ENCODE data around the gene ZNF384.

ZNF384 gene

DNA sequence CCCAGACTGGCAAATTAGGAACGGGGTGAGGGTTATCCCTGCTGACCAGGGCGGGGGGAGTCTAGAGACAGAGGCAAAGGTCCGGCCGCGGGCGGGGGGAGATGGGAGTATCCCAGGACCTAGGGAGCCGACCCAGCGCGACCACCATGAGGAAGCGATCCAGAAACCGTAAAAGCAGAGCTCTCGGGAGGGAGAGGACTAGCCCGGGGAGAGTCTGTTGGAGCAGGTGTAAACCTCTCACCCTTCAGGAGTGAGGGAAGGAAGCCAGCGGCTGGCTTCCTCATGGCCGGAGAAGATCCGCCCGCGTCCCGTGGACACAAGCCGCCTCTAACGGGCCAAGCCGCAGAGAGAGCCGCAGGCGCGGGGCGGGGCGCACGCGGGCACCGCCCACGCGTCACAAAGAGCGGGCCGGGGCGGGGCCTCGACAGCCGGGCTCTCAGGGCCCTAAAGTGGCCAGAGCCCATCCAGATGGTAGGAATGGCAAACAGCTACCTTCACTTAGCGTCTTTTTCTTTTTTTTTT is 42.0 kb downstream of the ZNF384 start, which contains the start of gene ACRBP:
ACRBP (minus strand) TSS at position 350 of the 522 bp plus-strand sequence; CDS start at position 284, 66 bp downstream.
- Histone ChIP-seq H3K4me3 (ENCODE audit: control insufficient read depth in 1 of 7, extremely low read depth in 1 of 7, insufficient read depth in 4 of 7, low read depth in 2 of 7, low read length in 6 of 7) (peak within 1 kb of the TSS; percentile 14 to 91 (median 77)), H3K36me3 (ENCODE audit: control insufficient read depth in 4 of 4, insufficient read depth in 4 of 4, low read length in 3 of 4) (peaks cover 11 to 32% (median 24%) of the 10 kb centered on the region in 4 experiments), H3K27ac (ENCODE audit: insufficient read depth in 1 of 2, low read depth in 1 of 2, low read length in 2 of 2, poor library complexity in 1 of 2, severe bottlenecking in 2 of 2) (peak within 1 kb of the TSS in 1 of 2 experiments; percentile 73), H3K9me3 (ENCODE audit: control extremely low read depth in 1 of 5, control insufficient read depth in 4 of 5, insufficient read depth in 2 of 5, low read depth in 1 of 5, low read length in 4 of 5) (peaks cover 0 to 32% (median 0%) of the 10 kb centered on the region in 5 experiments), H3K4me1 (ENCODE audit: control extremely low read depth in 1 of 4, control insufficient read depth in 4 of 4, insufficient read depth in 4 of 4, low read length in 3 of 4) (peaks cover 3 to 29% (median 15%) of the 10 kb centered on the region in 4 experiments), H3K27me3 (replicated peaks in 2 of 5; ENCODE audit: control insufficient read depth in 4 of 5, insufficient read depth in 5 of 5, low read length in 4 of 5) (no peaks in the 10 kb centered on the region)
- CTCF ChIA-PET: interaction anchor here (0.7 to 6.5 kb wide), 6 partner anchors 10 to 62 kb away, joined by 3 to 69 read pairs (median 4); partner anchors contain the start of gene LPAR5
- under 1% methylated on average over 35 of the region's 38 CpGs for WGBS (ENCODE audit: insufficient coverage)
- peak; percentile 51 to 71 (median 65) for DNase-seq
- POLR2A ChIA-PET: interaction anchor here (0.5 kb wide), 1 partner anchor 108 kb away, joined by 5 read pairs; no protein-coding TSS in a partner anchor

DNA sequence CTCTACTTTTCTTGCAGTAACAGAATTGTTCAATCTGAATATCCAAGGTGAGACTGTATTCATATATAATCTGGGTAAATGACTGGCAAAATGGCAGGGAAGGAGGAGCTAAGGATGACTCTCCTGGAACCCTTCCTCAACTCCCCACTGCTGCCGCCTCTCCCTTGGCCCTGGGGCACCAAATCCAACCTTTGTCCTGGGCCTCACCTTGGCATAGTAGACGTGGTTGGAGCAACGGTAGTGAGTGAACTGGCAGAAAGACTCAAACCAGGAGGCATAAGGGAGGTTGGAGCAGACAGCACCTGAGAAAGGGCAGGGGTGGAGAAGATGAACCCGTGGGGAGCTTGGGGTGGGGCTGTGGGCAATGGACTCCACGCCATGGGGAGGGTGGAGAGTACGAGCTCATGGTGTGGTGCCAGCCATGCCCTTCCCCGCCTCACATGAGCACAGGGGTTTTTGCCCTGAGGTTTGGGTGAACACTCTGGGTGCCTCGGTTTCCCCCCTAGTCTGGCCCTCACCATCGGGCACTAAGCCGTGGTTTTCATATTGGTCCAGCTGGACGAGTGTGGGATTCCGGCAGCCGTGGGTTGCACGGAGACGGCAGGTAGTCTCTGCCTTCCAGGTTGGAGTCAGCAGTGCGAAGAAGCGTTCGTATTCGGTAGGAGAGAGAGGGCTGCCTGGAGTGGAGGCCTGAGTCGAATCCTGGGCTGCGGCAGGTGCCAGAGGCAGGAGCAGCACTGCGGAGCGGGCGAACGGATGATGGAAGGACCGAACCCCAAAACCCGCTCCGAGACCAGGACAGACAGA is 42.7 kb downstream of the ZNF384 start:
- DNase-seq: no peak
- CTCF ChIA-PET: interaction anchor here (1.3 to 6.5 kb wide), 5 partner anchors 11 to 61 kb away, joined by 3 to 69 read pairs (median 4); partner anchors contain the start of gene LPAR5
- peaks cover 3 to 29% (median 15%) of the 10 kb centered on the region in 4 experiments for H3K4me1 ChIP-seq (ENCODE audit: control extremely low read depth in 1 of 4, control insufficient read depth in 4 of 4, insufficient read depth in 4 of 4, low read length in 3 of 4)
- H3K9me3 ChIP-seq (ENCODE audit: control extremely low read depth in 1 of 5, control insufficient read depth in 4 of 5, insufficient read depth in 2 of 5, low read depth in 1 of 5, low read length in 4 of 5): peaks cover 0 to 32% (median 0%) of the 10 kb centered on the region in 5 experiments
- peak overlapping the region; percentile 14 to 91 (median 77) for H3K4me3 ChIP-seq (ENCODE audit: control insufficient read depth in 1 of 7, extremely low read depth in 1 of 7, insufficient read depth in 4 of 7, low read depth in 2 of 7, low read length in 6 of 7)
- peak overlapping the region in 1 of 2 experiments; percentile 73 for H3K27ac ChIP-seq (ENCODE audit: insufficient read depth in 1 of 2, low read depth in 1 of 2, low read length in 2 of 2, poor library complexity in 1 of 2, severe bottlenecking in 2 of 2)
- peaks cover 11 to 27% (median 21%) of the 10 kb centered on the region in 4 experiments for H3K36me3 ChIP-seq (ENCODE audit: control insufficient read depth in 4 of 4, insufficient read depth in 4 of 4, low read length in 3 of 4)
- no peaks in the 10 kb centered on the region for H3K27me3 ChIP-seq (replicated peaks in 2 of 5; ENCODE audit: control insufficient read depth in 4 of 5, insufficient read depth in 5 of 5, low read length in 4 of 5)
- POLR2A ChIA-PET: no interaction called here
- 64% methylated on average over 26 of the region's 28 CpGs for WGBS (ENCODE audit: insufficient coverage)

DNA sequence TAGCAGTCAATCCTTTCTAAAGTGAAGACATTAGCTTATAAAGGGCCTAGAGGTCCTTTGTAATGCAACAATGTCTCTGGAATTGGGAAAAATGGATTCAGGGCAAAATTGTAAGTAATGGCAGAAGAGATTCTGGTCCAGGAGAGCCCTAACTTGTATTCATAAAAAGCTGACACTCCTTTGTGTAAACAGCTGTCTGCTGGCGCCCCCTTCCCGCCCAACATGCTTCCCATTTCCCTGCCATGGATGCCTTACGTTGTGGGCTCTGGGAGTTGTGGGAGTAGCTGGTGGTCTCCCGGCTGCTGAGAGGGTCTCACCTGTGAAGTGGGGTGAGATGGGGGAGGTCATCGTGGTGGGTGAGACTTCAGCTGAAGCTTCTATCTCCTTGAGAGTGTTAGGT is 44.3 kb downstream of the ZNF384 start:
- Histone ChIP-seq H3K27ac (ENCODE audit: insufficient read depth in 1 of 2, low read depth in 1 of 2, low read length in 2 of 2, poor library complexity in 1 of 2, severe bottlenecking in 2 of 2) (no peak overlapping the region), H3K4me3 (ENCODE audit: control insufficient read depth in 1 of 7, extremely low read depth in 1 of 7, insufficient read depth in 4 of 7, low read depth in 2 of 7, low read length in 6 of 7) (peak overlapping the region in 2 of 7 experiments; percentile 42 to 54), H3K36me3 (ENCODE audit: control insufficient read depth in 4 of 4, insufficient read depth in 4 of 4, low read length in 3 of 4) (peaks cover 2 to 13% (median 7%) of the 10 kb centered on the region in 4 experiments), H3K27me3 (replicated peaks in 2 of 5; ENCODE audit: control insufficient read depth in 4 of 5, insufficient read depth in 5 of 5, low read length in 4 of 5) (no peaks in the 10 kb centered on the region), H3K4me1 (ENCODE audit: control extremely low read depth in 1 of 4, control insufficient read depth in 4 of 4, insufficient read depth in 4 of 4, low read length in 3 of 4) (peaks cover 3 to 29% (median 17%) of the 10 kb centered on the region in 4 experiments), H3K9me3 (ENCODE audit: control extremely low read depth in 1 of 5, control insufficient read depth in 4 of 5, insufficient read depth in 2 of 5, low read depth in 1 of 5, low read length in 4 of 5) (peaks cover 0 to 34% (median 0%) of the 10 kb centered on the region in 5 experiments)
- POLR2A ChIA-PET: no interaction called here
- WGBS (ENCODE audit: insufficient coverage): 85% methylated on average over 5 of the region's 5 CpGs
- CTCF ChIA-PET: interaction anchor here (0.7 to 6.5 kb wide), 13 partner anchors 10 to 299 kb away, joined by 3 to 69 read pairs (median 4); partner anchors contain the start of genes C12orf57, COPS7A, LPAR5 and RNU7-1
- no peak for DNase-seq

DNA sequence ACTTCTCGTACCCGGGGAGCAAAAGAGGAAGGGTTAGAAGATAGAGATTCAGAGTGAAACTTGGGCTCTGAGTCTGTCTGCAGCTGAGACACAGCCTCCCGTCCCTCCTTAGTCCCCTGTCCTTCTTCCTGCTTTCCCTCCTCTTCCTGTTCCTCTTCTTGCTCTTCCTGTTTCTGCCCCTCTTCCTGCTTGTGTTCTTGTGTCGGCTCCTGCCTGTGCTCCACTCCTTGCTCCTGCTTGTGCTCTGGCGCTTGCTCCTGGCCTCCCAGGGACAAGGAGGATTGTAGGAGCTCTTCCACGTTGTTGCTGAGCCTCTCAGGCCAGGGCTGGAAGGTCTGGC is 44.9 kb downstream of the ZNF384 start:
- H3K36me3 ChIP-seq (ENCODE audit: control insufficient read depth in 4 of 4, insufficient read depth in 4 of 4, low read length in 3 of 4): peaks cover 2 to 13% (median 6%) of the 10 kb centered on the region in 4 experiments
- peak overlapping the region in 1 of 2 experiments; percentile 47 for H3K27ac ChIP-seq (ENCODE audit: insufficient read depth in 1 of 2, low read depth in 1 of 2, low read length in 2 of 2, poor library complexity in 1 of 2, severe bottlenecking in 2 of 2)
- CTCF ChIA-PET: interaction anchor here (0.8 to 6.5 kb wide), 12 partner anchors 10 to 82 kb away, joined by 3 to 69 read pairs (median 5); partner anchors contain the start of gene LPAR5
- H3K27me3 ChIP-seq (replicated peaks in 2 of 5; ENCODE audit: control insufficient read depth in 4 of 5, insufficient read depth in 5 of 5, low read length in 4 of 5): no peaks in the 10 kb centered on the region
- 19% methylated on average over 6 of the region's 6 CpGs for WGBS (ENCODE audit: insufficient coverage)
- peak in 1 of 3 donors; percentile 27 for DNase-seq
- H3K9me3 ChIP-seq (ENCODE audit: control extremely low read depth in 1 of 5, control insufficient read depth in 4 of 5, insufficient read depth in 2 of 5, low read depth in 1 of 5, low read length in 4 of 5): peaks cover 0 to 34% (median 0%) of the 10 kb centered on the region in 5 experiments
- POLR2A ChIA-PET: interaction anchor here (0.5 kb wide), 1 partner anchor 26 kb away, joined by 3 read pairs; no protein-coding TSS in a partner anchor
- peak overlapping the region in 5 of 7 experiments; percentile 9 to 65 (median 50) for H3K4me3 ChIP-seq (ENCODE audit: control insufficient read depth in 1 of 7, extremely low read depth in 1 of 7, insufficient read depth in 4 of 7, low read depth in 2 of 7, low read length in 6 of 7)
- H3K4me1 ChIP-seq (ENCODE audit: control extremely low read depth in 1 of 4, control insufficient read depth in 4 of 4, insufficient read depth in 4 of 4, low read length in 3 of 4): peaks cover 3 to 36% (median 22%) of the 10 kb centered on the region in 4 experiments

DNA sequence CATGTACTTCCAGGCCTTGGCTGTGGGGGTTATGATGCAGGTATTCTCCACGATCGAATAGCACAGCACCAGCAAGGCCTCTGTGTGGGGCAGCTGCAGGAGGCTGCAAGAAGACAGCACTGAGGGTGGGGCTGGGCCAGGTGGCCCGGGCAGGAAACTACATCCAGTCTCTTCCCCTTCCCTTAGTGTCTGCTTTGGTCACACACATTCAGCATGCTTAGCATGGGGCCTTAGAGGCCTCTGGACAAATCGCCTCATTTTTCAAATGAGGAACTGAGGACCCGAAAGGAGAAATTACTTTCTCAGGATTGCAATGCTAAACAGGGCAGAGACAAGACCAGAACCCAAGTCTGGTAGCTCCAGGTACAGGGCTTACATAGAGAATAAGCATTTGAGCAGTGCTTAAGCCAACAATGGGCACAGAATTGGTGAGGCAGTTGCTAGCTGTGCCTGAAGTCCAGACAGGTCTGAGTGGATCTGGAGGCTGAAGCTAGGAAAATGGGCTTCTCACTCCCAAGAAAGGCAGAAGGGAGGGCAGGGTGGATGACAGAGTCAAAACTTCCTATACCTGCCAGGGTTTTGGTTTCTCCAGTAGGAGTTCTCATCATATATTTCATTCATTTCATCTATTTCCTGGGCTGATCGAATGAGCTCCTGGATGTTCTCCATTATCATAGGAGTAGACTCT is 45.5 kb downstream of the ZNF384 start:
- Histone ChIP-seq H3K27me3 (replicated peaks in 2 of 5; ENCODE audit: control insufficient read depth in 4 of 5, insufficient read depth in 5 of 5, low read length in 4 of 5) (no peaks in the 10 kb centered on the region), H3K36me3 (ENCODE audit: control insufficient read depth in 4 of 4, insufficient read depth in 4 of 4, low read length in 3 of 4) (peaks cover 2 to 13% (median 6%) of the 10 kb centered on the region in 4 experiments), H3K27ac (ENCODE audit: insufficient read depth in 1 of 2, low read depth in 1 of 2, low read length in 2 of 2, poor library complexity in 1 of 2, severe bottlenecking in 2 of 2) (no peak overlapping the region), H3K4me3 (ENCODE audit: control insufficient read depth in 1 of 7, extremely low read depth in 1 of 7, insufficient read depth in 4 of 7, low read depth in 2 of 7, low read length in 6 of 7) (peak overlapping the region in 4 of 7 experiments; percentile 42 to 65 (median 52)), H3K9me3 (ENCODE audit: control extremely low read depth in 1 of 5, control insufficient read depth in 4 of 5, insufficient read depth in 2 of 5, low read depth in 1 of 5, low read length in 4 of 5) (peaks cover 0 to 34% (median 0%) of the 10 kb centered on the region in 5 experiments), H3K4me1 (ENCODE audit: control extremely low read depth in 1 of 4, control insufficient read depth in 4 of 4, insufficient read depth in 4 of 4, low read length in 3 of 4) (peaks cover 3 to 41% (median 27%) of the 10 kb centered on the region in 4 experiments)
- CTCF ChIA-PET: interaction anchor here (1.1 to 6.5 kb wide), 10 partner anchors 9 to 52 kb away, joined by 3 to 69 read pairs (median 6); partner anchors contain the start of gene LPAR5
- peak in 1 of 3 donors; percentile 19 for DNase-seq
- 81% methylated on average over 5 of the region's 6 CpGs for WGBS (ENCODE audit: insufficient coverage)
- POLR2A ChIA-PET: interaction anchor here (0.5 to 0.6 kb wide), 2 partner anchors 26 to 34 kb away, joined by 3 to 6 read pairs; no protein-coding TSS in a partner anchor

DNA sequence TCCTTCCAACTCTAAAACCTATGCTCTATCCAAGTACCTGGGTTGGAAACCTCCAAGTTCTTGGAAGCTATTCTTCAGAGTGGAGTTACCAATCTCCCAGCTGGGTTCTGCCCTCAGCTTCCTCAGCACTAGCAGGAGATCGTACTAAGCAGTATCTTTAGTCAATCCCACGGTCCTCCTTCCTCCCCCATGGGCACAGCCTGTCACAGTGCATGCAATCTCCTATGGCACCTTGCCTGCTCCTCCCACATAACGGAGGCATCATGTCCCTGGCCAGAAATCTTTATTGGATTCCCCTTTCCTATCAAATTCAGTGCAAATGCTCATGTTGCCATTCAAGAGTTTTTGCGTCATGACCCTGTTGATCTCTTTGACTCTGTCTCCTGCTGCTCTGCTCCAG is 48.0 kb downstream of the ZNF384 start:
- Histone ChIP-seq H3K4me1 (ENCODE audit: control extremely low read depth in 1 of 4, control insufficient read depth in 4 of 4, insufficient read depth in 4 of 4, low read length in 3 of 4) (peaks cover 5 to 48% (median 43%) of the 10 kb centered on the region in 4 experiments), H3K27me3 (replicated peaks in 2 of 5; ENCODE audit: control insufficient read depth in 4 of 5, insufficient read depth in 5 of 5, low read length in 4 of 5) (no peaks in the 10 kb centered on the region), H3K4me3 (ENCODE audit: control insufficient read depth in 1 of 7, extremely low read depth in 1 of 7, insufficient read depth in 4 of 7, low read depth in 2 of 7, low read length in 6 of 7) (no peak overlapping the region), H3K27ac (ENCODE audit: insufficient read depth in 1 of 2, low read depth in 1 of 2, low read length in 2 of 2, poor library complexity in 1 of 2, severe bottlenecking in 2 of 2) (no peak overlapping the region), H3K9me3 (ENCODE audit: control extremely low read depth in 1 of 5, control insufficient read depth in 4 of 5, insufficient read depth in 2 of 5, low read depth in 1 of 5, low read length in 4 of 5) (peaks cover 0 to 29% (median 0%) of the 10 kb centered on the region in 5 experiments), H3K36me3 (ENCODE audit: control insufficient read depth in 4 of 4, insufficient read depth in 4 of 4, low read length in 3 of 4) (no peaks in the 10 kb centered on the region)
- 90% methylated on average over 4 of the region's 4 CpGs for WGBS (ENCODE audit: insufficient coverage)
- ChIA-PET POLR2A (no interaction called here), CTCF (interaction anchor here (1.0 to 4.3 kb wide), 5 partner anchors 13 to 45 kb away, joined by 3 to 18 read pairs (median 4); no protein-coding TSS in a partner anchor)
- DNase-seq: no peak
